HG03521 (cell line): ENCODE results near the gene TMIE.

Experiments used
- ATAC-seq: cut with Tn5 transposase; IDR thresholded peaks from one replicate; pipeline ENCODE4 v1.9.1; 2021; ENCODE audit warnings: mild to moderate bottlenecking, moderate library complexity; ENCODE audit not compliant: unreplicated experiment

TMIE gene

GRCh38 chr3:46756642-46757041 lies 55.5 kb downstream of the TMIE start:
- no peak for ATAC-seq

DNA sequence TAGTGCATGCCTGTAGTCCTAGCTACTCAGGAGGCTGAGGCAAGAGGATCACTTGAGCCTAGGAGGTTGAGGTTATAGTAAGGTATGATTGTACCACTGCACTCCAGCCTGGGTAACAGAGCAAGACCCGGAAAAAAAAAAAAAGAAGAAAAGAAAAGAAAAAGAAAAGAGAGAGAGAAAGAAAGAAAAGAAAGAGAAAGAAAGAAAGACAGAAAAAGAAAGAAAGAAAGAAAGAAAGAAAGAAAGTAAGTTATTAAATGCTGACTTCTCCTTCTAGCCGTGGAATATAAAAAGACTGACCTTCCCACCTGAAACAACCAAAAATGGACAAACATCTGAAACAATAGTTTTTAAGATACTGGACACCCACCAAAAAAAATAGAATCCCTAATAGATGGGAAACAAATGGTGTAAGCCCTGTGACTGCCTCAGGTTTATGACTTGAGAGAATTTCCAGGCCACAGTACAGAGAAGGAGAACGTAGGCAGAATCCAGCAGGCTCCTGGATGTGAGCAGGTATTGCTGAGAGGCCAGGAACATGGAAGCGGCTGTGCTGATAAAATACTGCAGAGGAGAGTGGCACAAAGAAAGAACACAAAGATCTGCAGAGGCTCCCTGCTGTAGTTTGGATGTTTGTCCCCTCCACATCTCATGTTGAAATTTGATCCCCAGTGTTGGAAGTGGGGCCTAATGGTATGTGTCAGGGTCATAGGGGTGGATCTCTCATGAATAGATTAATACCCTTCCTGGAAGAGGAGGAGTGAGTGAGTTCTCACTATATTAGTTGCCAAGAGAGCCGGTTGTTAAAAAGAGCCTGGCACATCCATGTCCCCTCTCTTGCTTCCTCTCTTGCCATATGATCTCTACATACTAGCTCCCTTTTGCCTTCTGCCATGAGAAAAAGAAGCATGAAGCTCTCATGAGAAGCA lies 58.3 kb downstream of the TMIE start:
- ATAC-seq = no peak
